Measurements from ENCODE around the gene FREM1.
A peak's percentile ranks its signal among the peaks of the same experiment; 100 is the strongest.

Gene FREM1

GRCh38 chr9:14813336-14814248 lies 96.6 kb downstream of the FREM1 start:
- DNase-seq: no peak

- no peak for DNase-seq
Observed at GRCh38 chr9:14812806-14813205, 97.4 kb downstream of the FREM1 start.

- DNase-seq: no peak
Observed at GRCh38 chr9:14811844-14812243, 98.4 kb downstream of the FREM1 start.

- DNase-seq: no peak
Observed at GRCh38 chr9:14806941-14807520, 103.2 kb downstream of the FREM1 start.

GRCh38 chr9:14799030-14799429 lies 111.2 kb downstream of the FREM1 start:
- DNase-seq: no peak

GRCh38 chr9:14797435-14797834 lies 112.8 kb downstream of the FREM1 start:
- no peak for DNase-seq

- no peak for DNase-seq
Observed at GRCh38 chr9:14793389-14793788, 116.8 kb downstream of the FREM1 start.

- DNase-seq: no peak
Observed at GRCh38 chr9:14790628-14791027, 119.6 kb downstream of the FREM1 start.

- DNase-seq: no peak
Observed at GRCh38 chr9:14788846-14789245, 121.4 kb downstream of the FREM1 start.

GRCh38 chr9:14783358-14783757 lies 126.9 kb downstream of the FREM1 start:
- no peak for DNase-seq

- DNase-seq: no peak
Observed at GRCh38 chr9:14782286-14783051, 127.8 kb downstream of the FREM1 start.

- DNase-seq: no peak
Observed at GRCh38 chr9:14780693-14781092, 129.5 kb downstream of the FREM1 start.

- no peak for DNase-seq
Observed at GRCh38 chr9:14780251-14780650, 130.0 kb downstream of the FREM1 start.

- DNase-seq: no peak
Observed at GRCh38 chr9:14779566-14780022, 130.6 kb downstream of the FREM1 start.

GRCh38 chr9:14778565-14778964 lies 131.7 kb downstream of the FREM1 start:
- no peak for DNase-seq

- DNase-seq: no peak
Observed at GRCh38 chr9:14775917-14776316, 134.3 kb downstream of the FREM1 start.

- no peak for DNase-seq
Observed at GRCh38 chr9:14770592-14770991, 139.6 kb downstream of the FREM1 start.

GRCh38 chr9:14769230-14769571 lies 141.0 kb downstream of the FREM1 start:
- no peak for DNase-seq

- DNase-seq: peak; percentile 32
Observed at GRCh38 chr9:14768405-14769229, 141.6 kb downstream of the FREM1 start.

- DNase-seq: no peak
Observed at GRCh38 chr9:14766299-14766698, 143.9 kb downstream of the FREM1 start.

- no peak for DNase-seq
Observed at GRCh38 chr9:14761584-14761983, 148.6 kb downstream of the FREM1 start.

- no peak for DNase-seq
Observed at GRCh38 chr9:14760060-14760459, 150.2 kb downstream of the FREM1 start.

- DNase-seq: no peak
Observed at GRCh38 chr9:14756291-14756690, 153.9 kb downstream of the FREM1 start.

Measured in inflammatory macrophage treated with lipopolysaccharide for 4 hours (primary cell).